Small intestine (tissue), 7 donors: ENCODE results near the gene NLGN4Y. TPM values are rescaled to one million over a fixed set of nuclear protein-coding genes. Genes with fewer than 3 reads are reported as not detected.

ENCODE experiments used
- DNase-seq, 2 donors: peaks; one replicate each; pipeline versions ENCODE4 v3.0.0 to v3.0.0-alpha.2; 2013
- FAIRE-seq: peaks from 2 replicates; lab custom pipeline; 2012; peaks lifted over from hg19 to GRCh38; lab: Jason Lieb, UNC
- H3K27ac ChIP-seq, 3 donors: one replicate each; pipeline ENCODE4 v1.5.1; 2013; ENCODE audit warnings: low read length in 2 of 3, mild to moderate bottlenecking in 2 of 3, control low read depth in 1 of 3, inconsistent platforms in 1 of 3, low read depth in 1 of 3, moderate library complexity in 1 of 3
- H3K27me3 ChIP-seq, 3 donors: one replicate each; pipeline ENCODE4 v1.6.1; 2013; ENCODE audit warnings: low read length in 3 of 3, inconsistent platforms in 1 of 3; ENCODE audit not compliant: control insufficient read depth in 3 of 3, insufficient read depth in 3 of 3
- H3K36me3 ChIP-seq, 3 donors: one replicate each; pipeline ENCODE4 v1.6.1; 2013; ENCODE audit warnings: low read length in 3 of 3, inconsistent platforms in 1 of 3, low read depth in 1 of 3, mild to moderate bottlenecking in 1 of 3, moderate library complexity in 1 of 3; ENCODE audit not compliant: control insufficient read depth in 3 of 3, insufficient read depth in 2 of 3
- H3K4me1 ChIP-seq, 3 donors: one replicate each; pipeline ENCODE4 v1.6.1; 2013; ENCODE audit warnings: low read length in 2 of 3, inconsistent platforms in 1 of 3, low read depth in 1 of 3, mild to moderate bottlenecking in 1 of 3, moderate library complexity in 1 of 3; ENCODE audit not compliant: control insufficient read depth in 3 of 3, insufficient read depth in 2 of 3
- H3K4me3 ChIP-seq, 3 donors: one replicate each; pipeline ENCODE4 v1.5.1; 2013; ENCODE audit warnings: low read length in 3 of 3, control low read depth in 1 of 3, inconsistent platforms in 1 of 3, low read depth in 1 of 3, mild to moderate bottlenecking in 1 of 3, moderate library complexity in 1 of 3
- H3K9me3 ChIP-seq, 2 donors: one replicate each; pipeline ENCODE4 v1.6.1; 2013; ENCODE audit warnings: low read depth in 1 of 2, low read length in 1 of 2; ENCODE audit not compliant: control insufficient read depth in 2 of 2, insufficient read depth in 1 of 2
- WGBS, 3 donors: extraction: QIAGEN DNeasy Blood & Tissue Kit; methylation state at CpG; one replicate each; pipeline ENCODE4 v1.1.7; 2013; 5-methylcytosine and 5-hydroxymethylcytosine counted together
- polyA plus RNA-seq, 4 donors: library from polyadenylated mRNA; stranded (reverse) in 3 of 4; unstranded in 1 of 4; fragments of 200-250 nt in 3 of 4; fragments of 120-200 nt in 1 of 4; gene quantifications; one replicate each; pipeline versions ENCODE4 v1.2.1 to v1.2.3, GENCODE V29; 2013
- donor health status: healthy with polysubstance abuse.
- donor health status: control.
- donor health status: control.
- donor health status: Bipolar disorder and iron deficiency.
- donor health status: healthy.

The NLGN4Y gene
- polyA plus RNA-seq, 4 donors, result 2.0 to 6.7 TPM; not detected in 2

- Histone ChIP-seq H3K27ac (no peak overlapping the region), H3K9me3 (no peaks in the 10 kb centered on the region), H3K4me3 (no peak overlapping the region), H3K4me1 (no peaks in the 10 kb centered on the region), H3K27me3 (no peaks in the 10 kb centered on the region), H3K36me3 (no peaks in the 10 kb centered on the region)
- 53 to 65% (median 53%) methylated on average over 4 to 6 of the region's 6 CpGs for WGBS, 3 donors
- DNase-seq (no peak), FAIRE-seq (no peak)
Measured at GRCh38 chrY:14628208-14628607, 103.9 kb downstream of the NLGN4Y start.

DNA sequence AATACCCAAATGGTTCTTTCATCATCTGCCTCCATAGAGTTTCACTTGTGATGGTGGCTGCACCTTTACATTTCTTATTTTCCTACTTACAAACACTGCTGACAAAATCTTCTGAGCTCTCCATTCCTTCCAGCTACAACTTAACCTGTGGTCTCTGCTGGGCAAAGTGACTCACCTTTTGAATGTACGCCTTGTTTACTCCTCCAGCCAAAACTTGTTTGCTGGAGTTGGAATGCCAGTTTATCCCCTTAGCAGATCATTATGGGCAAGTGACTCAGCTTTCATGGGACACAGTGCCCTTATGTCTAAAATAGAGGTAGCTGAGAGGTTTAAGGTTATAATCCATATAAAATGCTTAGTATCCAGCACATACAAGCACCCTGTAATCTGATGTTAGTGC lies 107.3 kb downstream of the NLGN4Y start:
- no peak for FAIRE-seq
- no peak for DNase-seq
- Histone ChIP-seq H3K27me3 (no peaks in the 10 kb centered on the region), H3K36me3 (no peaks in the 10 kb centered on the region), H3K9me3 (no peaks in the 10 kb centered on the region), H3K4me3 (no peak overlapping the region), H3K4me1 (no peaks in the 10 kb centered on the region), H3K27ac (no peak overlapping the region)
- 89 to 93% methylated on average over 1 of the region's 1 CpG; no CpG with 5 or more reads in 1 of the 3 donors for WGBS, 3 donors

DNA sequence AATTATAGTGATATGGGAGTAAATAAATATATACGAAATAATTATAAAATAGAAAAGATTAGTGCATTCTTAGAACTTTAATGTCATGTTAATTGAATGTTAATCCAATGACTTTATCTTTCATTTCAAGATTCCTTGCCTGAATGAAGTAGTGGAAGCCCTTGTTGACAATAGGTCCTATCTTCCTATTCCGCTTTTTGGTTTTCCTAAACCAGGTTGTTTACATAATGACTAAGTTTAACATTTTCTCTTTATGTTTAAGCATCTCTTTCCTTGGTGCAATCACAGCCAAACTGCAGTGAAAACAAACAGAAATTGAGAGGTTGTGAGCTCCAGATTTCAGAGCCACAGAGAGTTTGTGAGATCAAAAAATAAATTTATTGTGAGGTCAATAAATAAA lies 109.4 kb downstream of the NLGN4Y start:
- 93% methylated on average over 2 of the region's 2 CpGs; no CpG with 5 or more reads in 1 of the 3 donors for WGBS, 3 donors
- Histone ChIP-seq H3K36me3 (no peaks in the 10 kb centered on the region), H3K27me3 (no peaks in the 10 kb centered on the region), H3K9me3 (no peaks in the 10 kb centered on the region), H3K4me3 (no peak overlapping the region), H3K4me1 (no peaks in the 10 kb centered on the region), H3K27ac (no peak overlapping the region)
- FAIRE-seq, result no peak
- DNase-seq, result no peak

- Histone ChIP-seq H3K4me1 (no peaks in the 10 kb centered on the region), H3K9me3 (no peaks in the 10 kb centered on the region), H3K27ac (no peak overlapping the region), H3K36me3 (no peaks in the 10 kb centered on the region), H3K27me3 (no peaks in the 10 kb centered on the region), H3K4me3 (no peak overlapping the region)
- no peak for FAIRE-seq
- DNase-seq, result no peak
Measured at GRCh38 chrY:14634954-14635353, 110.6 kb downstream of the NLGN4Y start.

DNA sequence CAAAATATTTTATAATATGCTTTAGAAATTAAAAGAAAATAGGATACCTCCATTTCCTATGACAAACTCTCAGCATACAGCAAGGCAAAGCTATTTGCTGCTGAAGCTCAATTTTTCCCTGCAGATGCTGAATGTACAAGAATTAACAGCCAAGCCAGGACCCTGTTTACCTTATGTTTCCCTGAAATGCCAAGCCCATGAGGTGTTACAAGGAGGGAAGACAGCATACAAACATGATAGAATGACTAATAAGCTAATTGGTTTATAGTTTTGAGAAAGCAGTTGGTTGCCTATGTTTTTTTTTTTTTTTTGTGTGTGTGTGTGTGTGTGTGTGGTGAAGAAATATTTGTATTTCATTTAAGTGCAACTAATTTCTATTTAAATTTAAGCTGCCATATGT lies 113.2 kb downstream of the NLGN4Y start:
- Histone ChIP-seq H3K4me1 (no peaks in the 10 kb centered on the region), H3K27ac (no peak overlapping the region), H3K27me3 (no peaks in the 10 kb centered on the region), H3K9me3 (no peaks in the 10 kb centered on the region), H3K36me3 (no peaks in the 10 kb centered on the region), H3K4me3 (no peak overlapping the region)
- no peak for FAIRE-seq
- DNase-seq, result no peak

- no peak for FAIRE-seq
- DNase-seq, result no peak
- Histone ChIP-seq H3K4me3 (no peak overlapping the region), H3K9me3 (no peaks in the 10 kb centered on the region), H3K27ac (no peak overlapping the region), H3K27me3 (no peaks in the 10 kb centered on the region), H3K36me3 (no peaks in the 10 kb centered on the region), H3K4me1 (no peaks in the 10 kb centered on the region)
- WGBS, 3 donors, result 74 to 90% methylated on average over 2 of the region's 2 CpGs; no CpG with 5 or more reads in 1 of the 3 donors
Measured at GRCh38 chrY:14641853-14642252, 117.5 kb downstream of the NLGN4Y start.

DNA sequence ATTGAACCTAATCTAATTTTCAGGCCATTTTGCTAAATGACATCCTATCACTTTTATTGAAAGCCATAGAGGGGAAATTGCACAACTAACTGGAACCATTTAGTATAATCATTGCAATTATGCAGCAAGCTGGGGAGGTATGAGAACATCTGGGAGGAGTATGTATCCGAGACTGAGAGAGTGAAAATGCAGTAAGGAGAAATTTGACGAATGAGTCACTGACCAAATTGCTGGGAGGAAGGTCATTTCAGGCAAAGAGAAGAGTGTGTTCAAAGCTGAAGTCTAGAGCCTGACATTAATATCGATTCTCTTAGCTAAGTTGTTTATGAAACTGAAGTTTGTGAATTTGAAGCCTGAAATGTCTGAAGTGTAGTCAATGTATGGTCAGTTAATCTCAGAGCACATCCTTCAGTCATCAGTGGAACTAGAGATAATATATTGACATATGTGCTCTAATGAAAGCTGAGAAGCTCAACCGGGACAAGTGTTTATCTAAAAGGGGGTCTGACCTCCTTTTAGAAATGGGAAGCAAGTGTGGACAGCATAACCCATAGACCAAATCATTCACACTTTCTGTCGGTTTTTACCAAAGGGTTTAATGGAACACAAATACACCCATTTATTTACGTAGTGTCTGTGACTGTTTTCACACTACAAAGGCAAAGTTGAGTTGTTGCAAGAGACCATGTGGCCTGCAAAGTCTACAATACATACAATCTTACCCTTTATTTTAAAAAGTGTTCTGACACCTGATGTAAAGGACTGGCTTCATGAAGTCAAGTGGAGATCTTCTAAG lies 120.0 kb downstream of the NLGN4Y start:
- Histone ChIP-seq H3K4me1 (no peaks in the 10 kb centered on the region), H3K9me3 (no peaks in the 10 kb centered on the region), H3K36me3 (no peaks in the 10 kb centered on the region), H3K4me3 (no peak overlapping the region), H3K27me3 (no peaks in the 10 kb centered on the region), H3K27ac (no peak overlapping the region)
- DNase-seq (no peak), FAIRE-seq (no peak)
- WGBS, 3 donors, result 63 to 74% methylated on average over 6 of the region's 6 CpGs; no CpG with 5 or more reads in 1 of the 3 donors

DNA sequence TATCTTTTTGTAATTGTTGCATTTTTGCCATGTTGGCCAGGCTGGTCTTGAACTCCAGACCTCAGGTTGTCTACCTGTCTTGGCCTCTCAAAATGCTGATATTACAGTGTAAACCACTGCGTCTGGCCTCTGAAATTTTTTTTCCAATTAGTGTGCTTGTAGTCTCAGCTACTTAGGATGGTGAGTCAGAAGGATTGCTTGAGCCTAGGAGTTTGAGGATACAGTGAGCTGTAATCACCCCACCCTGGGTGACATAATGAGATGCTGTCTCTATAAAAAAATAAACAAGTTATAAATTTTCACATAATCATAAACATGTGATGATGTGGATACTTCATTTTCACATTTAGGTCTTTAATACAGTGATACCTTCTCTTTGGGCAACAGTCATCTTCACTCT lies 154.9 kb downstream of the NLGN4Y start:
- FAIRE-seq, result no peak
- H3K27me3 ChIP-seq, result no peaks in the 10 kb centered on the region
- H3K4me3 ChIP-seq, result no peak overlapping the region
- H3K36me3 ChIP-seq, result no peaks in the 10 kb centered on the region
- no peak for DNase-seq
- 84 to 100% methylated on average over 1 of the region's 1 CpG; no CpG with 5 or more reads in 1 of the 3 donors for WGBS, 3 donors
- no peaks in the 10 kb centered on the region for H3K9me3 ChIP-seq
- no peaks in the 10 kb centered on the region for H3K4me1 ChIP-seq
- H3K27ac ChIP-seq, result no peak overlapping the region

- DNase-seq, result no peak
- Histone ChIP-seq H3K36me3 (no peaks in the 10 kb centered on the region), H3K27me3 (no peaks in the 10 kb centered on the region), H3K9me3 (no peaks in the 10 kb centered on the region), H3K27ac (no peak overlapping the region), H3K4me3 (no peak overlapping the region), H3K4me1 (no peaks in the 10 kb centered on the region)
- FAIRE-seq, result no peak
Measured at GRCh38 chrY:14694543-14694942, 170.2 kb downstream of the NLGN4Y start.
